A673 (cell line): ENCODE results near the gene CENPL.

Experiments
- CTCF ChIP-seq: fragments of 300-800, 200-600 bp; sonication (generic); conservative IDR thresholded peaks from 2 replicates; pipeline ENCODE4 v1.5.1; 2017; ENCODE audit warnings: low read depth, mild to moderate bottlenecking, antibody characterized with exemption, low read length, moderate library complexity, mixed read lengths
- EZH2 ChIP-seq: fragments of 200-600 bp; sonication (generic); IDR thresholded peaks from 2 replicates; pipeline ENCODE4 v1.6.1; 2017; ENCODE audit warnings: borderline replicate concordance, low read depth, mild to moderate bottlenecking, mixed read lengths, antibody characterized with exemption, low read length; ENCODE audit not compliant: poor library complexity, severe bottlenecking

GRCh38 chr1:173757666-173758065 lies 67.0 kb downstream of the CENPL start:
- TF ChIP-seq CTCF (no peak), EZH2 (no peak)
